Ishikawa (cell line): ENCODE results near the gene CDK5R1.

ENCODE experiments used
- EP300 ChIP-seq: IDR thresholded peaks from 2 replicates; pipeline ENCODE4 v1.6.1; 2012; ENCODE audit warnings: borderline replicate concordance
- MAX ChIP-seq: IDR thresholded peaks from 2 replicates; pipeline ENCODE4 v1.6.1; 2012
- REST ChIP-seq: IDR thresholded peaks from 2 replicates; pipeline ENCODE4 v1.6.1; 2012; ENCODE audit warnings: low read depth, mild to moderate bottlenecking

- TF ChIP-seq EP300 (no peak), MAX (no peak), REST (no peak)
Observed at GRCh38 chr17:32463304-32463703, 23.5 kb upstream of the CDK5R1 start.
